Keratinocyte (primary cell): Measurements from ENCODE around the gene USP49. TPM values are rescaled to one million over a fixed set of nuclear protein-coding genes. Genes with fewer than 3 reads are reported as not detected.
A peak's percentile ranks its signal among the peaks of the same experiment; 100 is the strongest.

ENCODE experiments used
- DNase-seq: peaks from one replicate; pipeline ENCODE4 v3.0.0-alpha.2; 2011; ENCODE audit warnings: low read depth, missing footprints, low spot score
- FAIRE-seq: peaks from 2 replicates; lab custom pipeline; 2011; peaks lifted over from hg19 to GRCh38; lab: Jason Lieb, UNC
- H2AFZ ChIP-seq: 2 replicates; pipeline ENCODE4 v1.6.0; 2012; ENCODE audit warnings: low read length, control low read depth, inconsistent platforms; ENCODE audit not compliant: control insufficient read depth
- H3K27ac ChIP-seq: 2 replicates; pipeline ENCODE4 v1.5.1; 2011; ENCODE audit warnings: low read length; ENCODE audit not compliant: control insufficient read depth, insufficient read depth
- H3K27me3 ChIP-seq: 3 replicates; pipeline ENCODE4 v1.6.0; 2011; ENCODE audit warnings: low read length; ENCODE audit not compliant: control insufficient read depth, insufficient read depth; ENCODE audit errors: extremely low read depth
- H3K36me3 ChIP-seq, 2 experiments: 2 replicates in 1 of 2; 3 replicates in 1 of 2; pipeline ENCODE4 v1.5.1; 2011; ENCODE audit warnings: low read length in 2 of 2, mild to moderate bottlenecking in 1 of 2; ENCODE audit not compliant: control insufficient read depth in 2 of 2, insufficient read depth in 2 of 2; ENCODE audit errors: extremely low read depth in 1 of 2
- H3K4me1 ChIP-seq: 3 replicates; pipeline ENCODE4 v1.5.1; 2011; ENCODE audit warnings: low read length; ENCODE audit not compliant: control insufficient read depth, insufficient read depth; ENCODE audit errors: extremely low read depth
- H3K4me2 ChIP-seq: 3 replicates; pipeline ENCODE4 v1.6.0; 2011; ENCODE audit warnings: low read depth, low read length; ENCODE audit not compliant: control insufficient read depth, insufficient read depth; ENCODE audit errors: extremely low read depth
- H3K4me3 ChIP-seq, 3 experiments: fragments of 200-600 bp in 1 of 3; sonication (generic) in 1 of 3; 2 replicates in 2 of 3; 3 replicates in 1 of 3; pipeline ENCODE4 v1.5.1; 2011 to 2016; ENCODE audit warnings: low read length in 3 of 3, mild to moderate bottlenecking in 3 of 3, control low read depth in 2 of 3, inconsistent platforms in 1 of 3, low read depth in 1 of 3, mixed read lengths in 1 of 3, mixed run types in 1 of 3, moderate library complexity in 1 of 3; ENCODE audit not compliant: control insufficient read depth in 2 of 3, insufficient read depth in 2 of 3; ENCODE audit errors: extremely low read depth in 1 of 3
- H3K79me2 ChIP-seq: 2 replicates; pipeline ENCODE4 v1.6.0; 2012; ENCODE audit warnings: low read length; ENCODE audit not compliant: control insufficient read depth, insufficient read depth
- H3K9ac ChIP-seq: 3 replicates; pipeline ENCODE4 v1.6.0; 2011; ENCODE audit warnings: low read length; ENCODE audit not compliant: control insufficient read depth, insufficient read depth; ENCODE audit errors: extremely low read depth
- H3K9me1 ChIP-seq: 3 replicates; pipeline ENCODE4 v1.6.0; 2011; ENCODE audit warnings: low read length; ENCODE audit not compliant: control insufficient read depth, insufficient read depth; ENCODE audit errors: extremely low read depth
- H3K9me3 ChIP-seq: 2 replicates; pipeline ENCODE4 v1.5.1; 2012; ENCODE audit warnings: low read depth, low read length; ENCODE audit not compliant: control insufficient read depth
- H4K20me1 ChIP-seq: 3 replicates; pipeline ENCODE4 v1.6.0; 2011; ENCODE audit warnings: low read length; ENCODE audit not compliant: control insufficient read depth, insufficient read depth; ENCODE audit errors: extremely low read depth
- CTCF ChIP-seq, 3 experiments: IDR thresholded peaks in 1 of 3; conservative IDR thresholded peaks in 1 of 3; optimal IDR thresholded peaks in 1 of 3; 2 replicates in 2 of 3; 3 replicates in 1 of 3; pipeline versions ENCODE3 to v1.5.1; 2011; ENCODE audit warnings: low read length in 3 of 3, mild to moderate bottlenecking in 3 of 3, moderate library complexity in 2 of 3, control low read depth in 1 of 3, inconsistent platforms in 1 of 3; ENCODE audit not compliant: insufficient read depth in 2 of 3; ENCODE audit errors: extremely low read depth in 1 of 3
- EZH2 ChIP-seq: IDR thresholded peaks from one replicate; pipeline ENCODE4 v1.6.1; 2012; ENCODE audit warnings: inconsistent platforms, mild to moderate bottlenecking, low read length, moderate library complexity
- dilution Hi-C: fragments of 300-500 bp; cut with MboI; formaldehyde crosslinking; loops from one replicate; pipeline ENCODE4 v1.7.0; 2020; ENCODE audit warnings: low sequenced_read_pairs; ENCODE audit not compliant: extremely low pct_ligation_motif_present
- polyA plus RNA-seq, 5 experiments: library from polyadenylated mRNA; depleted of rRNA in 3 of 5; stranded (reverse) in 3 of 5; stranded (forward) in 1 of 5; unstranded in 1 of 5; fragments of >200 nt; gene quantifications; 1 replicate in 1 of 5; 2 replicates in 3 of 5; 3 replicates in 1 of 5; pipeline versions ENCODE4 v1.2.1 to v1.2.3, GENCODE V29; 2011 to 2012; ENCODE audit warnings: missing spikeins in 2 of 5, low read depth in 1 of 5, low replicate concordance in 1 of 5

Gene USP49
- polyA plus RNA-seq, 1 donor (not counting 4 experiments of a cell fraction or from before 2014, with no cell fraction given) = 2.3 TPM

GRCh38 chr6:41785689-41786450 lies 109.3 kb downstream of the USP49 start:
- H3K4me1 ChIP-seq = peaks cover 32% of the 10 kb centered on the region
- H3K4me3 ChIP-seq = peak overlapping the region; percentile 86 to 100 (median 97)
- H3K36me3 ChIP-seq = peaks cover 12 to 16% of the 10 kb centered on the region in 2 experiments
- DNase-seq (no peak), FAIRE-seq (no peak)
- H3K9ac ChIP-seq = peak overlapping the region; percentile 52
- dilution Hi-C loops = no loop called here
- peaks cover 17% of the 10 kb centered on the region for H3K79me2 ChIP-seq
- no peaks in the 10 kb centered on the region for H3K9me3 ChIP-seq
- no peaks in the 10 kb centered on the region for H3K9me1 ChIP-seq
- peak overlapping the region; percentile 55 for H2AFZ ChIP-seq
- no peak for TF ChIP-seq EZH2
- no peak for TF ChIP-seq CTCF (optimal IDR thresholded peaks at IDR 0.05 in 1 of 3, IDR thresholded peaks at IDR 0.05 in 1 of 3, conservative IDR thresholded peaks at IDR 0.05 in 1 of 3; ENCODE audit: extremely low read depth in 1 of 3, insufficient read depth in 2 of 3, low read length in 3 of 3)
- no peaks in the 10 kb centered on the region for H3K27me3 ChIP-seq
- no peak overlapping the region for H3K27ac ChIP-seq
- peak overlapping the region; percentile 98 for H3K4me2 ChIP-seq
- no peaks in the 10 kb centered on the region for H4K20me1 ChIP-seq

GRCh38 chr6:41785254-41785653 lies 109.9 kb downstream of the USP49 start:
- Histone ChIP-seq H3K27ac (no peak overlapping the region), H3K4me3 (no peak overlapping the region)

More at GRCh38 chr6:41785254-41785653, 109.9 kb downstream of the USP49 start:
- Histone ChIP-seq H2AFZ (no peak overlapping the region), H3K4me2 (peak overlapping the region; percentile 51), H3K9me3 (no peaks in the 10 kb centered on the region), H4K20me1 (no peaks in the 10 kb centered on the region), H3K79me2 (peaks cover 17% of the 10 kb centered on the region), H3K9me1 (no peaks in the 10 kb centered on the region), H3K36me3 (peaks cover 11 to 12% of the 10 kb centered on the region in 2 experiments), H3K9ac (no peak overlapping the region), H3K4me1 (peaks cover 34% of the 10 kb centered on the region), H3K27me3 (no peaks in the 10 kb centered on the region)
- no peak for FAIRE-seq
- DNase-seq = no peak
- dilution Hi-C loops = no loop called here
- no peak for TF ChIP-seq EZH2
- TF ChIP-seq CTCF (optimal IDR thresholded peaks at IDR 0.05 in 1 of 3, IDR thresholded peaks at IDR 0.05 in 1 of 3, conservative IDR thresholded peaks at IDR 0.05 in 1 of 3; ENCODE audit: extremely low read depth in 1 of 3, insufficient read depth in 2 of 3, low read length in 3 of 3) = no peak
